ENCODE results near the gene LINC00305. TPM values are rescaled to one million over a fixed set of nuclear protein-coding genes. Genes with fewer than 3 reads are reported as not detected.

LINC00305 gene
- total RNA-seq, 1 donor from 2014 or later, result not detected

GRCh38 chr18:64082513-64082912, 66.4 kb downstream of the LINC00305 start:
- H3K36me3 Mint-ChIP-seq (ENCODE audit: unreplicated experiment), result no peaks in the 10 kb centered on the region
- no peak for DNase-seq
- no peak for TF ChIP-seq CTCF (IDR thresholded peaks at IDR 0.05; ENCODE audit: partially characterized antibody, unreplicated experiment)
- peaks cover 6% of the 10 kb centered on the region for H3K4me1 Mint-ChIP-seq (ENCODE audit: low read depth, unreplicated experiment)
- H3K27ac Mint-ChIP-seq (ENCODE audit: unreplicated experiment), result no peak overlapping the region
- H3K4me3 Mint-ChIP-seq (ENCODE audit: unreplicated experiment), result no peak overlapping the region
- H3K27me3 Mint-ChIP-seq (ENCODE audit: unreplicated experiment), result peaks cover 2% of the 10 kb centered on the region
- H3K9me3 Mint-ChIP-seq (ENCODE audit: unreplicated experiment), result no peaks in the 10 kb centered on the region

GRCh38 chr18:64082054-64082453, 66.8 kb downstream of the LINC00305 start:
- no peak overlapping the region for H3K4me3 Mint-ChIP-seq (ENCODE audit: unreplicated experiment)
- H3K27me3 Mint-ChIP-seq (ENCODE audit: unreplicated experiment), result peaks cover 2% of the 10 kb centered on the region
- H3K27ac Mint-ChIP-seq (ENCODE audit: unreplicated experiment), result no peak overlapping the region
- peaks cover 6% of the 10 kb centered on the region for H3K4me1 Mint-ChIP-seq (ENCODE audit: low read depth, unreplicated experiment)
- no peak for TF ChIP-seq CTCF (IDR thresholded peaks at IDR 0.05; ENCODE audit: partially characterized antibody, unreplicated experiment)
- H3K9me3 Mint-ChIP-seq (ENCODE audit: unreplicated experiment), result no peaks in the 10 kb centered on the region
- H3K36me3 Mint-ChIP-seq (ENCODE audit: unreplicated experiment), result no peaks in the 10 kb centered on the region
- DNase-seq, result no peak

DNA sequence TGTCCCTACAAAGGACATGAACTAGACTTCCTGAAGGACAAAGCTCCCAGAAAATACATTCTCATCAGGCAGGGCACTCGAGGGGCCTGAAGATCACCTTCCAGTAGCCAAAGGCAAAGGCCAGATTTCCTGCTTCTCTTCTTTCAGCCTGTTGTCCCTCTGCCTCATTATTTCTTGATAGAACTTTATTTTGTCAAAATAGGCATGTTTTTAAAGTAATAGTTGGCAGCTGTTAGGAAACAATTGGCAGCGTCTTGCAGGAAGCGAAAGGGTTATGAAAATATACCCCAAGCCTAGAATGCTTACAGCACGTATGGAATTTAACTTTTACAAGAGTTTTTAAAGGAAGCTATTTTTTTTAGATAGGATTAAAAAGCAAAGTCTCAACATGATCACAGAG, 74.9 kb downstream of the LINC00305 start:
- Mint-ChIP-seq H3K4me3 (ENCODE audit: unreplicated experiment) (no peak overlapping the region), H3K9me3 (ENCODE audit: unreplicated experiment) (no peaks in the 10 kb centered on the region), H3K36me3 (ENCODE audit: unreplicated experiment) (peaks cover 2% of the 10 kb centered on the region), H3K27me3 (ENCODE audit: unreplicated experiment) (no peaks in the 10 kb centered on the region), H3K27ac (ENCODE audit: unreplicated experiment) (no peak overlapping the region), H3K4me1 (ENCODE audit: low read depth, unreplicated experiment) (no peaks in the 10 kb centered on the region)
- no peak for TF ChIP-seq CTCF (IDR thresholded peaks at IDR 0.05; ENCODE audit: partially characterized antibody, unreplicated experiment)
- DNase-seq, result no peak

DNA sequence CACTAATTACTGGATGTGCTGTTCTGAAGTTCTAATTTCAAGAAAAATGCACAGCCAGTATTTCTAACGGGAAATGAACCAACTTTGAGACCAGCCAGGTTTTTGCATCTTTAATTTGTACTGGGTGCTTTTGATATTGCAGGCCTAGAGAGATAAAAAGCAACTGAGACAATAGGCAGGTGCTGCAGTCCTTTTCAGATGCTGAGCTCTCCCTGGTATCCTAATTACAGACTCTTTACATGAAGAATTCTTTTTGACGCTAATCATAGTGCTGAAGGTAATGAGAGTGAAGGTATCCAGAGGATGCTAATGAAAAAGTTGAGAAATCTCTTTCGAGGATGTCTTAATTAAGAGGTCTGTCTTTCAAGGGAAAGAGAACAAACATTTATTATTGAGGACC, 93.9 kb downstream of the LINC00305 start:
- Mint-ChIP-seq H3K4me3 (ENCODE audit: unreplicated experiment) (no peak overlapping the region), H3K4me1 (ENCODE audit: low read depth, unreplicated experiment) (no peaks in the 10 kb centered on the region), H3K27ac (ENCODE audit: unreplicated experiment) (no peak overlapping the region), H3K9me3 (ENCODE audit: unreplicated experiment) (no peaks in the 10 kb centered on the region), H3K27me3 (ENCODE audit: unreplicated experiment) (no peaks in the 10 kb centered on the region), H3K36me3 (ENCODE audit: unreplicated experiment) (no peaks in the 10 kb centered on the region)
- no peak for TF ChIP-seq CTCF (IDR thresholded peaks at IDR 0.05; ENCODE audit: partially characterized antibody, unreplicated experiment)
- no peak for DNase-seq

GRCh38 chr18:64053246-64053645, 95.6 kb downstream of the LINC00305 start:
- no peaks in the 10 kb centered on the region for H3K27me3 Mint-ChIP-seq (ENCODE audit: unreplicated experiment)
- H3K4me3 Mint-ChIP-seq (ENCODE audit: unreplicated experiment), result no peak overlapping the region
- H3K36me3 Mint-ChIP-seq (ENCODE audit: unreplicated experiment), result no peaks in the 10 kb centered on the region
- H3K4me1 Mint-ChIP-seq (ENCODE audit: low read depth, unreplicated experiment), result no peaks in the 10 kb centered on the region
- no peak overlapping the region for H3K27ac Mint-ChIP-seq (ENCODE audit: unreplicated experiment)
- DNase-seq, result no peak
- H3K9me3 Mint-ChIP-seq (ENCODE audit: unreplicated experiment), result no peaks in the 10 kb centered on the region
- TF ChIP-seq CTCF (IDR thresholded peaks at IDR 0.05; ENCODE audit: partially characterized antibody, unreplicated experiment), result no peak

Data from glutamatergic neuron (in vitro differentiated cells).